HepG2 (cell line): ENCODE data around the gene IGFL2. TPM values are rescaled to one million over a fixed set of nuclear protein-coding genes. Genes with fewer than 3 reads are reported as not detected.

Experiments
- ARNT ChIP-seq: fragments of 450-650 bp; IDR thresholded peaks from 2 replicates; pipeline ENCODE4 v1.6.1; 2017
- BCL6 ChIP-seq: IDR thresholded peaks from 2 replicates; pipeline ENCODE4 v1.6.1; 2016; ENCODE audit warnings: missing genetic modification reagents, missing compliant biosample characterization
- CEBPB ChIP-seq: IDR thresholded peaks from 2 replicates; pipeline ENCODE4 v1.6.1; 2011; ENCODE audit warnings: low read depth, low read length, improper control_type of control experiment, borderline replicate concordance
- DNMT1 ChIP-seq: sonication (generic); formaldehyde crosslinking; IDR thresholded peaks from 2 replicates; pipeline ENCODE4 v1.5.1; 2020; ENCODE audit warnings: mild to moderate bottlenecking, missing genetic modification reagents
- FOSL1 ChIP-seq: sonication (generic); formaldehyde crosslinking; IDR thresholded peaks from 2 replicates; pipeline ENCODE4 v1.9.0; 2021; ENCODE audit warnings: missing genetic modification reagents, borderline replicate concordance
- HNRNPL ChIP-seq: fragments of 200-400 bp; formaldehyde crosslinking; IDR thresholded peaks from 2 replicates; pipeline ENCODE4 v1.6.1; 2017; ENCODE audit warnings: mild to moderate bottlenecking, low read depth, low read length
- REST ChIP-seq, 2 experiments: IDR thresholded peaks; 2 replicates each; pipeline ENCODE4 v1.6.1; 2011 to 2012; ENCODE audit warnings: low read length in 2 of 2, borderline replicate concordance in 1 of 2, low read depth in 1 of 2, mild to moderate bottlenecking in 1 of 2, moderate library complexity in 1 of 2
- SKIL ChIP-seq: sonication (generic); formaldehyde crosslinking; IDR thresholded peaks from 2 replicates; pipeline ENCODE4 v1.8.0; 2022; ENCODE audit warnings: missing genetic modification reagents, mild to moderate bottlenecking, moderate library complexity, borderline replicate concordance
- ZKSCAN1 ChIP-seq: fragments of 150-350 bp; IDR thresholded peaks from 2 replicates; pipeline ENCODE4 v1.6.1; 2014; ENCODE audit warnings: low read length
- ZKSCAN8 ChIP-seq: IDR thresholded peaks from 2 replicates; pipeline ENCODE4 v1.6.1; 2016; ENCODE audit warnings: borderline replicate concordance, missing genetic modification reagents, missing compliant biosample characterization
- ZNF235 ChIP-seq: sonication (generic); formaldehyde crosslinking; IDR thresholded peaks from 2 replicates; pipeline ENCODE4 v1.8.1; 2023; ENCODE audit warnings: mild to moderate bottlenecking, missing genetic modification reagents, borderline replicate concordance
- ZNF263 ChIP-seq: sonication (generic); formaldehyde crosslinking; IDR thresholded peaks from 2 replicates; pipeline ENCODE4 v1.4.0; 2020; ENCODE audit warnings: missing genetic modification reagents
- ZNF513 ChIP-seq: sonication (generic); formaldehyde crosslinking; conservative IDR thresholded peaks from 2 replicates; pipeline ENCODE4 v1.5.0; 2020; ENCODE audit warnings: missing genetic modification reagents
- ZNF589 ChIP-seq: sonication (generic); formaldehyde crosslinking; conservative IDR thresholded peaks from 2 replicates; pipeline ENCODE4 v1.8.0; 2022; ENCODE audit warnings: mild to moderate bottlenecking, moderate library complexity, missing genetic modification reagents
- polyA plus RNA-seq, 8 experiments: library from polyadenylated mRNA; depleted of rRNA in 3 of 8; stranded (reverse) in 7 of 8; unstranded in 1 of 8; fragments of >200 nt; fragmentation: Illumina TruSeq in 4 of 8; extraction: Trizol in 4 of 8; gene quantifications; 2 replicates each; pipeline versions ENCODE4 v1.2.1 to v1.2.3, GENCODE V29; 2011 to 2016; ENCODE audit warnings: low read depth in 4 of 8, missing spikeins in 1 of 8, mixed read lengths in 1 of 8; ENCODE audit not compliant: insufficient read depth in 1 of 8
- total RNA-seq, 5 experiments: library from RNA; depleted of rRNA; stranded (reverse); fragments of >200 nt; fragmentation: Illumina TruSeq; extraction: Trizol; gene quantifications; 2 replicates each; pipeline ENCODE4 v1.2.3, GENCODE V29; 2016; ENCODE audit warnings: low read depth in 1 of 5
- TF ChIP-seq, protein P1 (sequence below): IDR thresholded peaks from 2 replicates; pipeline ENCODE4 v1.6.1; 2016; ENCODE audit warnings: missing biosample characterization, missing genetic modification reagents, low read depth
- TF ChIP-seq, protein P2 (sequence below): sonication (generic); formaldehyde crosslinking; conservative IDR thresholded peaks from 2 replicates; pipeline ENCODE4 v1.8.0; 2022; ENCODE audit warnings: low read depth, missing genetic modification reagents

The IGFL2 gene
- total and polyA plus RNA-seq, 2 of the 13 experiments (the other 11 are each of a cell fraction or from before 2014, with no cell fraction given), result not detected

GRCh38 chr19:46192992-46193650 lies 45.1 kb downstream of the IGFL2 start (continued):
- peak in 1 of 2 experiments; percentile 38; a peak in 1 of 4 replicates for TF ChIP-seq REST (IDR thresholded peaks at IDR 0.05; ENCODE audit: borderline replicate concordance in 1 of 2, low read depth in 1 of 2, low read length in 2 of 2)
- no peak for TF ChIP-seq ZNF513 (CRISPR knock-in tag)
- no peak for TF ChIP-seq SKIL
- peak; percentile 97 for TF ChIP-seq FOSL1 (CRISPR knock-in tag)
- TF ChIP-seq ZNF589 (CRISPR knock-in tag), result no peak
- no peak for TF ChIP-seq HNRNPL
- TF ChIP-seq ZNF235 (CRISPR knock-in tag), result no peak
- no peak for TF ChIP-seq ARNT
- no peak for TF ChIP-seq DNMT1 (CRISPR knock-in tag)
- TF ChIP-seq CEBPB, result peak; percentile 96
- no peak for TF ChIP-seq BCL6 (CRISPR knock-in tag)
- TF ChIP-seq ZNF263, result peak; percentile 43; the same call in 1 of the 2 replicates
- TF ChIP-seq, protein P1, sequence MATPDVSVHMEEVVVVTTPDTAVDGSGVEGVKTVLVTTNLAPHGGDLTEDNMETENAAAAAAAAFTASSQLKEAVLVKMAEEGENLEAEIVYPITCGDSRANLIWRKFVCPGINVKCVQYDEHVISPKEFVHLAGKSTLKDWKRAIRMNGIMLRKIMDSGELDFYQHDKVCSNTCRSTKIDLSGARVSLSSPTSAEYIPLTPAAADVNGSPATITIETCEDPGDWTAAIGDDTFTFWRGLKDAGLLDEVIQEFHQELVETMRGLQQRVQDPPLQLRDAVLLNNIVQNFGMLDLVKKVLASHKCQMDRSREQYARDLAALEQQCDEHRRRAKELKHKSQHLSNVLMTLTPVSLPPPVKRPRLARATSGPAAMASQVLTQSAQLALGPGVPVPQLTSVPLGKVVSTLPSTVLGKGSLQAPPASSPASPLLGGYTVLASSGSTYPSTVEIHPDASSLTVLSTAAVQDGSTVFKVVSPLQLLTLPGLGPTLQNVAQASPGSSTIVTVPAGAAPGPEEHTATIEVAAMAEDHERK (CRISPR knock-in tag), result no peak
- TF ChIP-seq, protein P2, sequence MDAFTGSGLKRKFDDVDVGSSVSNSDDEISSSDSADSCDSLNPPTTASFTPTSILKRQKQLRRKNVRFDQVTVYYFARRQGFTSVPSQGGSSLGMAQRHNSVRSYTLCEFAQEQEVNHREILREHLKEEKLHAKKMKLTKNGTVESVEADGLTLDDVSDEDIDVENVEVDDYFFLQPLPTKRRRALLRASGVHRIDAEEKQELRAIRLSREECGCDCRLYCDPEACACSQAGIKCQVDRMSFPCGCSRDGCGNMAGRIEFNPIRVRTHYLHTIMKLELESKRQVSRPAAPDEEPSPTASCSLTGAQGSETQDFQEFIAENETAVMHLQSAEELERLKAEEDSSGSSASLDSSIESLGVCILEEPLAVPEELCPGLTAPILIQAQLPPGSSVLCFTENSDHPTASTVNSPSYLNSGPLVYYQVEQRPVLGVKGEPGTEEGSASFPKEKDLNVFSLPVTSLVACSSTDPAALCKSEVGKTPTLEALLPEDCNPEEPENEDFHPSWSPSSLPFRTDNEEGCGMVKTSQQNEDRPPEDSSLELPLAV (CRISPR knock-in tag), result no peak
- no peak for TF ChIP-seq ZKSCAN1
- TF ChIP-seq ZKSCAN8, result peak; percentile 62; the same call in 1 of the 2 replicates
